Peyer's patch (tissue), 4 donors: ENCODE data around the gene KIFC1.
"Not testable (repeated sequence)": the region's sequence is repeated elsewhere in the genome, so short reads cannot be mapped to it uniquely, and the experiment has no call there.

Source experiments
- POLR2A ChIP-seq, 2 donors: fragments of 450-650 bp; IDR thresholded peaks; one replicate each; pipeline ENCODE4 v1.5.1; 2017; ENCODE audit warnings: antibody characterized with exemption in 2 of 2, mild to moderate bottlenecking in 2 of 2, moderate library complexity in 2 of 2
- TF ChIP-seq, protein P1 (sequence below), 6 experiments: fragments of 450-650 bp in 4 of 6; fragments of 200-600 bp in 2 of 6; sonication (generic) in 1 of 6; IDR thresholded peaks; one replicate each; pipeline ENCODE4 v1.5.1; 2017 to 2019; ENCODE audit warnings: antibody characterized with exemption in 6 of 6, mild to moderate bottlenecking in 3 of 6, moderate library complexity in 1 of 6

DNA sequence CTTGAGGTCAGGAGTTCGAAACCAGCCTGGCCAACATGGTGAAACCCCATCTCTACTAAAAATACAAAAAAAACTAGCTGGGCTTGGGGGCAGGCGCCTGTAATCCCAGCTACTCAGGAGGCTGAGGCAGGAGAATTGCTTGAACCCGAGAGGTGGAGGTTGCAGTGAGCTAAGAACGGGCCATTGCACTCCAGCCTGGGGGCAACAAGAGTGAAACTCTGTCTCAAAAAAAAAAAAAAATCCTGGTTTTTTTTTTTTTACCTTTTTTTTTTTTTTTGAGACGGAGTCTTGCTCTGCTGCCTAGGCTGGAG is 24.0 kb upstream of the KIFC1 start:
- TF ChIP-seq POLR2A (IDR thresholded peaks at IDR 0.05) = not testable (repeated sequence)
- TF ChIP-seq, protein P1, sequence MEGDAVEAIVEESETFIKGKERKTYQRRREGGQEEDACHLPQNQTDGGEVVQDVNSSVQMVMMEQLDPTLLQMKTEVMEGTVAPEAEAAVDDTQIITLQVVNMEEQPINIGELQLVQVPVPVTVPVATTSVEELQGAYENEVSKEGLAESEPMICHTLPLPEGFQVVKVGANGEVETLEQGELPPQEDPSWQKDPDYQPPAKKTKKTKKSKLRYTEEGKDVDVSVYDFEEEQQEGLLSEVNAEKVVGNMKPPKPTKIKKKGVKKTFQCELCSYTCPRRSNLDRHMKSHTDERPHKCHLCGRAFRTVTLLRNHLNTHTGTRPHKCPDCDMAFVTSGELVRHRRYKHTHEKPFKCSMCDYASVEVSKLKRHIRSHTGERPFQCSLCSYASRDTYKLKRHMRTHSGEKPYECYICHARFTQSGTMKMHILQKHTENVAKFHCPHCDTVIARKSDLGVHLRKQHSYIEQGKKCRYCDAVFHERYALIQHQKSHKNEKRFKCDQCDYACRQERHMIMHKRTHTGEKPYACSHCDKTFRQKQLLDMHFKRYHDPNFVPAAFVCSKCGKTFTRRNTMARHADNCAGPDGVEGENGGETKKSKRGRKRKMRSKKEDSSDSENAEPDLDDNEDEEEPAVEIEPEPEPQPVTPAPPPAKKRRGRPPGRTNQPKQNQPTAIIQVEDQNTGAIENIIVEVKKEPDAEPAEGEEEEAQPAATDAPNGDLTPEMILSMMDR (IDR thresholded peaks at IDR 0.05) = not testable (repeated sequence)
